HG03469 (cell line): ENCODE measurements around the gene TFB1M.
"Not testable (repeated sequence)": the region's sequence is repeated elsewhere in the genome, so short reads cannot be mapped to it uniquely, and the experiment has no call there.

Experiments used
- ATAC-seq: cut with Tn5 transposase; IDR thresholded peaks from one replicate; pipeline ENCODE4 v1.9.1; 2021; ENCODE audit warnings: mild to moderate bottlenecking, moderate library complexity, moderate number of reproducible peaks; ENCODE audit not compliant: unreplicated experiment

Gene TFB1M

GRCh38 chr6:155245193-155245592 lies 69.1 kb downstream of the TFB1M start:
- no peak for ATAC-seq

- ATAC-seq, result no peak
Observed at GRCh38 chr6:155244434-155244833, 69.8 kb downstream of the TFB1M start.

DNA sequence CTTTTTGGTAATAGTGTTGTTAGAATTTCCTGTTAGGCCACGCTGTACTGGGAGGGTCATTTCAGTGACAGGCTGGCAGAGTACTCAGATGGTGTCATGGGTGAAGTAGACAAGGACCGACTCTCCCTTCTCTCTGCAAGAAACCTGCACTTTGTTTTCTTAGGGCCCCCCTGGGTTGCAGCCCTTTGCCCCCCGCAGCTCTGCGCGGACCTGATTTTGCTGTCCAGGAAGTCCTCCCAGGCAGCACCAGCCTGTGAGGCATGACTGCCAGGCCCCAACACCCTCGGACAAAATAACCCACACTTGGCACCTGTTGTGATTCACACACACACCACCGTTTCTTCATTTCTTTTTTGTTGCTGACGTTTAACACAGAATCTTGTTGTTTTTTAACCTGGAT lies 72.3 kb downstream of the TFB1M start:
- ATAC-seq, result no peak

DNA sequence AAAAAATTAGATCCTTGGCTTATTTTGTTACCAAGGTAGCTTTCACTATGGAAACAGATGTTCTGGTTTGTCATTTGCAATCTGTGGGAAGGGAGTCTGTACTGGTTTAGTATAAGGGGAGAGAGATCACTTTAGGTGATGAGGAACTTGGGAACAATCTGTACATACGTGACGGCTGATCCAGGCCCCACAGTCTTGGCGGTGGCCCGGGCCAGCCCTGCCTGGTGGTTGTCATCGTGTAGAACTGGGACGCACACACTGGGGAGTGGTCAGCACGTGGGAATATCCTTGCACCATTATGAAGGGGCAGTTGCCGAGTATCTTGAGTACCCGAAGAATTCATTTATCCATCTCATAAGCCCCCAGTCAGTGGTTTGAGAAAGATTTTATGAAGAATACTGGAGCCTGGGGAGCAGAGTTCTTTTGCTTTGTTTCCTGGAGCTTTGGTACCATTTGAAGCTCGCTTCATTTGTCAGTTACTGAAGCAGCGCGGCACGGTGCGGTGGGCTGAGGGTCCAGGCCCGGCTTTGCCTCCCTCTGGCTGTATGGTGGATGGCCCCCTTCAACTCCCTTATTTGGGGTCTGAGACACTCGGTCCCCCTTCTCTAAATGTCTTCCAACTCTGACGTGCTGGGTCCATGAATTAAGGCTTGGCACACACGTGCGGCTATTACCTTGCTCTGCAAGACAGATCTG lies 73.2 kb downstream of the TFB1M start:
- no peak for ATAC-seq

DNA sequence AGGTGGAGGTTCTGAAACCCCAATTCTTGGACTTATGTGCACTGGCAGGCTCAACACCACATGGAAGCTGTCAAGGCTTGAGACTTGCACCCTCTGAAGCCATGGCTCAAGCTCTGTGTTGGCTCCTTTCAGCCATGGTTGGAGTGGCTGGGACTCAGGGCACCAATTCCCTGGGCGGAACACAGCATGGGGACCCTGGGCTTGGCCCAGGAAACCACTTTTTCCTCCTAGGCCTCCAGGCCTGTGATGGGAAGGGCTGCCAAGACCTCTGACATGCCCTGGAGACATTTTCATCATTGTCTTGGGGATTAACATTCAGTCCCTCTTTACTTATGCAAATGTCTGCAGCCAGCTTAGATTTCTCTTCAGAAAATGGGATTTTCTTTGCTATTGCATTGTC lies 76.7 kb downstream of the TFB1M start:
- no peak for ATAC-seq

GRCh38 chr6:155235087-155235486 lies 79.2 kb downstream of the TFB1M start:
- no peak for ATAC-seq

GRCh38 chr6:155234687-155235086 lies 79.6 kb downstream of the TFB1M start:
- ATAC-seq, result no peak

GRCh38 chr6:155234167-155234566 lies 80.1 kb downstream of the TFB1M start:
- no peak for ATAC-seq

- ATAC-seq, result no peak
Observed at GRCh38 chr6:155232848-155233247, 81.4 kb downstream of the TFB1M start.

DNA sequence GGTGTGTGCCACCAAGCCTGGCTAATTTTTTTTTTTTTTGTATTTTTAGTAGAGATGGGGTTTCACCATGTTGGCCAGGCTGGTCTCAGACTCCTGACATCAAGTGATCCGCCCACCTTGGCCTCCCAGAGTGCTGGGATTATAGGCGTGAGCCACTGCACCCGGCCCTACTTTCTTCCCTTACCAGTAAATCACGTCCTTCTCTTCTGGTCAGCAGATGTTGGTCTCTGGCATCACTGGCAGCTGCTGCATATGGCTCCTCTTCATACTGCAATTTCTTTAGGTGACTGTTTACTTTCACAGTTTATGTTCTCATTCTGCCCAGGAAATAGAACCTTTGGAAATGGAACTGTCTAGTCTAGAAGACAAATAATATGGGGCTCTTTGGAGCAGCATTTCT lies 83.3 kb downstream of the TFB1M start:
- ATAC-seq, result not testable (repeated sequence)

GRCh38 chr6:155228546-155229166 lies 85.6 kb downstream of the TFB1M start:
- no peak for ATAC-seq

GRCh38 chr6:155227046-155227445 lies 87.2 kb downstream of the TFB1M start:
- no peak for ATAC-seq

DNA sequence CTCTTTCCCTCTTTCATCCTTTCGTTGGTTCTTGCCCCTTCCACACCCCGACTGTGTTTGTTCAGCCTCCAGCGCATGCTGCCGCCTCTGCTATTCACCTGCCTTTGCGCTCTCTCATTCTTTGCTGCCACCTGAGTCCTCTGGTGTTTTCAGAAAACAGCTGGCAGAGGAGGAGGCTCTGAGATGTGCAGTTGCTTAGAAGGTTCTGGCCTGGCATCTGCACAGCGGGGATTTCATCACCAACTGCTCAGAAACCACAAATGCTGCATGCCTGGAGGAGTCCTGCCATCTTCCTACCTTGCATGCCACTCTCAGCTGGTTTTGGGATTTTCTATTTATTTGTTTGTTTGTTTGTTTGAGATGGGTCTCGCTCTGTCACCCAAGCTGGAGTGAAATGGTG lies 89.7 kb downstream of the TFB1M start:
- ATAC-seq, result no peak

DNA sequence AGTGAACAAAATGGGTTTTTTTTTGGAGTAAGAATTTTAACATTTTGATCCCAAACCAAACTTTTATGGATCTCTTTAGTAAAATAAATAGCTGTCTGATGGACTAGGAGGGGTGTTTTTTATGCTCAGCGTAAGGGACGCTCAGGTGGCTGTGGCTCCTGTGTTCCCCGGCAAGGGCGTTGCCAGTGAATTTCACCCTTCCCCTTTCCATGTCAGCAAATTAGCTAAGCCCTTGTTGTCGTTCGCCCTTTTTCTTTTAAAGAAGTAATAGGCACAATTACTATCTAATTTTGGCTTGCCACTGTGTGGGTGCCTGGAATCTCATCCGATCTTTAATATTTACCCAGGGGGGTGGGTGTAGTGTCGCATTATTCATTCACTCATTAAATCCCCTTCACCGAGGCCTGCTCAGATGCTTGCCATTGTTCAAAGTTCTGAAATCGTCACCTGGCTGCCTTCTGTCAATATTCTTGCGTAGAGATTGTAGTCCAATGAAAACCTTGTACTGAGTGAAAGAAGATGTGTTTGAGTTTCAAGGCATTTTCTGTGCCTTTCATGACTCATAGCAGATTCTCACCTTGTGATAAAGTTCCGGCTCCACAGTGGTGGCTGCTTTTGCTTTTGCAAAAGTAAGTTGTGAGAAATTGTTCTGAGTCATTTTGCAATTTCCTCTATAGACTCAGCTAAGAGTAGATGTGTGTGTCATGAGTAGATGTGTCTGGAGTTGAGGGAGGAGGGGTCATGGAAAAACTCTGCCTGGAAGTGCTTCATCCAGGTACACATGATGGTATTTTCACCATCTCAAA lies 90.4 kb downstream of the TFB1M start:
- peak; percentile 96 for ATAC-seq

DNA sequence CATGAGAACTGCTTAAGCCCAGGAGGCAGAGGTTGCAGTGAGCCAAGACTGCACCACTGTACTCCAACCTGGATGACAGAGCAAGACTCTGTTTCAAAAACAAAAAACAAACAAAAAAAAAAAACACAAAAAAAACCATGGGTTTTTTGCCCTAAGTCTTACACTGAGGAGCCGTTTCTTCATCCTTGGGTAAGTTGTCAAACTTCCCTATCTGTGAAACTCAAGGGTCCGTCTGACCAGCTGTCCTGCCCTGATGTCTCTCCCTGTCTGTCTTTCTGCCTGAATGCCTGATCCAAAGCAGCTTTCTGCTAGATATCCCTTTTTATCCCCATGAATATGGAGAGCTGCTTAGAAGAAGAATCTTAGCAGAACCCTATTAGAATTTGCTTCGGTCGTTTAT lies 91.8 kb downstream of the TFB1M start:
- no peak for ATAC-seq

DNA sequence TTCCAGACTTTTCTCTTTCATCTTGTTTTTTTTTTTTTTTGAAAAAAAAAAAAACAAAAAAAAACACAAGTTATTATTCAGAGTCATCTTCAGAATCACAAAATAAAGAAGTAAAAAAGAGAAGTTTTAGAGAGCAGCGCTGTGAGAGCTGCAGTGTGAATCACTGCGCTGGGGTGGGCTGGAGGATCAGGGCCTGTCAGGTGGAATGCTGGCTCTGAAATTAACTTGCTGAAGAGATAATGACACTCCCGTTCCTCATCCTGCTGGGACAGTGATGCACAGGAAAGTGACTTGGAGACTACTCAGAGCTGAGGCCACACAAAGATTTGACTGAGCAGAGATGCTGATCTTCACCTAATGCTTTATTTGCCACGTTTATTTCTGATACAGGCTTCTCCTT lies 93.2 kb downstream of the TFB1M start:
- no peak for ATAC-seq

DNA sequence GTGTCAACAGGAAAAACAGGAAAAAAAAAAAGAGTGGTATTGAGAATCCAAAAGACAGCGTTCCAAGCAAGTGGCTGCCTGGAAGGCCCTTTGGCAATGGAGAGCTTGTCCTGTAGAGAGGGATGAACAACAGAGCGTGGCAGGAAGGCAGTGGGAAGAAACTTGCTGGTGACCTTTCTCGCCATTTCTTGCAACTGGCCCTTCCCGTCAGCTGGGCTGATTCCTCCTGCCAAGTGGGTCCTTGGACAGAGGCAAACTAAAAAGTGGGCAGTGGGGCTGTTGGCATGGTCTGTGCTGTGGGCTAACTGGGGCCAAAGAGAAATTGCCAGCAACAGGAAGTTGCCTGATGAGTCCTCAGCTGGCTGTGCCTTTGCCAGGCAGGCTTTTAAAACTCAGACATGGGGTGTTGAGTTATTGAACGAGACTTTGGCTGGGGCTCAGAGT lies 94.4 kb downstream of the TFB1M start:
- no peak for ATAC-seq

GRCh38 chr6:155219299-155219698 lies 95.0 kb downstream of the TFB1M start:
- ATAC-seq, result no peak

DNA sequence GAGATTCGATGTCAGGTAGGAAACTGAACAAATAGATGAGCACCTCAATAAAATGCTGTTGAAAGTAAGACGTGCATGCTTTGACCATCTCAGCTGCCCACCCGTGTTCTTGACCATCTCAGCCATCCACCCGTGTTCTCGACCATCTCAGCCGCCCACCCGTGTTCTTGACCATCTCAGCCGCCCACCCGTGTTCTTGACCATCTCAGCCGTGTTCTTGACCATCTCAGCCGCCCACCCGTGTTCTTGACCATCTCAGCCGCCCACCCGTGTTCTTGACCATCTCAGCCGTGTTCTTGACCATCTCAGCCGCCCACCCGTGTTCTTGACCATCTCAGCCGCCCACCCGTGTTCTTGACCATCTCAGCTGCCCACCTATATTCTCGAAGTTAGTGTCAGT lies 95.6 kb downstream of the TFB1M start:
- ATAC-seq, result not testable (repeated sequence)

GRCh38 chr6:155216312-155217046 lies 97.8 kb downstream of the TFB1M start:
- ATAC-seq, result no peak

- no peak for ATAC-seq
Observed at GRCh38 chr6:155215906-155216305, 98.4 kb downstream of the TFB1M start.
